HG02970 (cell line): ENCODE measurements around the gene KLHL29.

Experiments used
- ATAC-seq: cut with Tn5 transposase; IDR thresholded peaks from one replicate; pipeline ENCODE4 v1.9.1; 2021; ENCODE audit warnings: mild to moderate bottlenecking, moderate library complexity, moderate number of reproducible peaks; ENCODE audit not compliant: unreplicated experiment, low FRiP score

Gene KLHL29

GRCh38 chr2:23659773-23660172, 274.8 kb downstream of the KLHL29 start:
- no peak for ATAC-seq

DNA sequence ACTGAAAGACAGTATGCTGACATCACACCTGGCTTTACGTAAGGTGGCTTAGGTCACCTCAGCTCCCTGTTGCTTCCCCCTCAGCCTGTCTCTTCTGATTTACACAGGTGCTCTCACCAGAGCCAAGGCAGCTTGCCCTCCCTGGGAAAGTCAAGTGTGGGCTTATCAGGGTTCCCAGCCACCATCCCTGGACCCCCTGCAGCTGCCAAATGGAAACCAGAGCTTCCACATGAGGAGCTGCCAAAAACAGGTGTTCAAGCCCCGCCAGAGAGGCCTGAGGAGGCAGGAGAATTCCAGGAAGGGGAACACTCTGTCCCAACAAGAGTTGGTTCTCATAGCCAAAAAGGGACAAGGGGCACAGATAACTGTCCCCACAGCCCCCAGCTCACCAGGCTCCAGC, 275.3 kb downstream of the KLHL29 start:
- no peak for ATAC-seq

DNA sequence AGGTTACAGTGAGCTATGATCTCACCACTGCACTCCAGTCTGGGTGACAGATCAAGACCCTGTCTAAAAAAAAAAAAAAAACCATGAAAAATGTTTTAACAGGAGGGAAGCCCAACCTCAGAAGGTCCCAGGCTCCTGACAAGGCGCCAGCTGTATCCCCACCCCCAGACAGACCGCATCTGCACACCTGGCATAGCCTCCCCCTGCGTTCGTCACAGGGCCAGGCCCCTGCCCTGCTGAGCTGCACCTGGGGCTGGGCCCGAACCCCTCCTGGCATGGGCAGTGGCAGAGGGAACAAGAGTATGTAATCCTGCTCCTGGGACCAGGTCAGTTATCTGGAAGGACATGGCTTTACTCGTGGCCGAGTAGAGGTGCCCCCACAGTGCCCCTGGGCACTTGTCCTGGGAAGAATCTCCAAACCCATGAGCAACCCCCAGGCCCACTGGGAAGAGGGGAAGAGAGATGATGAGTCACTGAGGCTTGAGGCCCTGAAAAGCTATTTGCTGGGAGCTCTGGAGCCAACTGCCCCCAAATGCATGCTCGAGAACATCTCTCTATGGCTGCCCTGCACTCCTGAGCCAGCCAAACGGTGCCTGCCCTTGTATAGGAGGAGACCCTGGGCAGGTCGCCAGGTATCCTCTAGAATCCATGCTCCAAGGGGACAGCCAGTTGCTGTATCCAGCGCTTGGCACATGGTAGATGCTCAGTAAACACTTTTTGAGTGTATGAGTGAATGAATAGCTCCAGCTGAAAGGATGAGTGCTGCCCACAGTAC, 276.5 kb downstream of the KLHL29 start:
- no peak for ATAC-seq

DNA sequence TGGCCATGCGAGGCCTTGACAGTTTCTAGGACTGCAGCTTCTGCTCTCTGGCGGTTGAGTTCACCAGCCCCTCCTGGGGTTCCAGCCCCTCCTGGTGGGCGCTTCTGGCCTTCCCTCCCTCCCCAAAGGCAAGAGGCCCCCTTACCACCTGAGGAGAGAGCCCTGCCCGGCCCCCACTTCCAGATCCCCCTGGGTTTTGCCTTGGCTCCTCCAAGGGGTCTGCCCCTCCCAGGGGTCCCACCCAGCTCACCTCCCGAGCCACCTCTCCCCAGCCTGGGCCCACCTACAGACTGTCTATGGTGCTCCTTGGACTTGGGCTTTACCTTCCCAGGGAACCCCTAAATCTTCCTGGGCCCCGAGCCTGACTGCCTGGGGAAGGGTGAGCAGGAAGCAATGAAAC, 277.5 kb downstream of the KLHL29 start:
- ATAC-seq = no peak

DNA sequence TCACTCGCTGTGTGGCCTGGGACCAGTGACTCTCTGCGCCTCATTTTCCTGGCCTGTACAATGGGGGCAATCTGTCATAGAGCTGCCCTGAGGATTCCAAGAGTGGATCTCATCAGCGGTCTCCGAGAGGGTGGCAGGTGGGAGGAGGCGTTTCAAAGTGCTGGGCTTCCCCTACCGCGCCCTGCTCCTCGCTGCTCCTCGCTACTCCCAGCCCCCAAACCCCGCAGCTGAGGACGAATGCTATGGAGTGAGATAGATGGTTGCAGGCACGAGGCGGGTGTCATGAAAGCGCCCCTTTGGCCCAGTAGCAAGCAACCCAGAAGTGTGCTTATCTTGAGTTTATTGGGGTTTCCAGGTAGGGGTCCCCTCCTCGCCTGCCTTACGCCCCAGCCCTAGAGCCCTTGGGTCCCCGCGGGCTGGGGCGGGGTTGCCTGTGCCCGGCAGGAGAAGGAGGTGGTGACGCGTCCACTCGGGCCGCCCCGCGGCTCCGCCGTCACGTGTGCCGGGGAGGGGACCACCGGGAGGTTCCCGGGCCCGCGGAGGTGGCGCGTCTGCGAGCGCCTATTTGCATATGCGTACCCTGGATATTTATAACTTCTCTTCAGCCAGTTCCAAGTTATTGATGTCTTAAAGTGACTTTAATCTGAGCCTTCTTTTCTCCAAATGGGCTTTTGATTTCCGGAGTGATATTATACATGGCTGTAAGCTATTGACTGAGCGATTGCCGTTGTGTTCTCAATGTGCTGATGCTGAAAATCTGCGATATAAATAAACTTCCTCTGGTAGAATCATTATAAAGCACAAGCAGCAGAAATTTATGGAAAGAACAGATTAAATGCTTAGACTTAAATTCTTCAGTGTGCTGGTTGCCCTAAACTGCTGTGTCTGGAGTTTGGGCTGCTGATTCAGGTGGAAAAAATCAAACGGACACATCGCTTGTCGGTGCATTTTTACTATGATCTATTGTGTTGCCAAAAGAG, 278.3 kb downstream of the KLHL29 start:
- ATAC-seq = no peak

- no peak for ATAC-seq
Measured at GRCh38 chr2:23664066-23664788, 279.2 kb downstream of the KLHL29 start.

DNA sequence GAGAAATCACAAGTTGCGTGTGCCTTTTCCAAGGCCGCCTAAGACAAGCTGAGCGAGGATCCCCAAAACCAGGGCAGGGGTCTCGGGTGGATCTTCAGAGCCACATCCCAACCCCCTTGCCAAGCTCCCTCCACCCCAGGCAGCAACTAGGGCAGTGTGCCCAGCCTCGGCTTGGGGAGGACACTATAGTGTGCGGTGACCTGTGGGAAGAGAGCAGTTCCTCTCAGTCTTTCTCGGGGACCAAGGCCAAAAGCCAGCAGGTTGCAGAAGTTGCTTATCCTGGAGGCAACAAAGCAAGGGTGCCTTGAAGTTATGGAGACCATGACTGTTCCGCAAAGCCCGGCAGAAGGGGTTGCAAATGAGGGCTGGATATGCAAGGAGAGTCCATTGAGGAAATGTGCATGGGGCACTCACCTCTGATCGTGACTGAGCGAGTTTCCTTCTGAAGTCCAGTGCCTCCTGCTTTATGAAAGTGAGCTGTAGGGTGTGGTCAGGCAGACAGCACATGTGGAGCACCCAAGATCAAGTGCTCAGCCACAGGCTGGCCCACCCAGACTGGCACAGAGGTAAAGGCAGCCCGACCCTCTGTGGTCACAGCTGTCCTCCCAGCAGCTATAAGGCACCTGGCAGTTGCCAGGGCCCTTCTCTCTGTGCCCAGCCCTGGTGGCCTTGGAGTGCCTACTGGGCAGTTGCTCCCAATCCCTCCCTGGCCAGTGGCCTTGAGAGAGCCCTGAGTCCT, 281.4 kb downstream of the KLHL29 start:
- no peak for ATAC-seq

GRCh38 chr2:23666980-23667357, 282.0 kb downstream of the KLHL29 start:
- no peak for ATAC-seq

DNA sequence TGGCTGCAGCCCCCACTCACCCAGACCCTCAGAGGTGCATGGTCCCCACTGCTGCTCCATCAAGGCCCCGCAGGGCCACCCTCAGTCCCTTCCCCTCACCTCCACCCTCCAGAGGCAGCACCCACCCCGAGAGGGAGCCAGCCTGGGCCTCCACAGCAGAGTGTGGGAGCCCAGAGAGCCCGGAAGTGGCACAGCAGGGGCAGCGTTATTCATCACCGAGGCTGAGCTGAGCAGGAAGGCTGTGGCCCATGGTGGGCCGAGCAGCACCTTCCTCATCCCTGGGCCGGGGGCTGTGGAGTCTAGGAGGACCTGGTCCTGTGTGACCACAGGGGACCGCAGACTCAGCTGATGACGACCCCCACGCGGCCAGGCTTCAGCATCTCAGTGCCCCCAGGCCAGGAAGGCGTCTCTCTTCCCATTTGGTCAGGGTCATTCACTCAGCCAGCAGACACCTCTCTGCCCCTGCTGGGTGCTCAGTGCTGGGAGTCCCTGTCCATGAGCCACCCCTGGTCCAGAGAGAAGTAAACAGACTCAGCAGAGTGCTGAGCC, 283.9 kb downstream of the KLHL29 start:
- no peak for ATAC-seq

GRCh38 chr2:23669413-23670244, 284.6 kb downstream of the KLHL29 start:
- ATAC-seq = no peak

- no peak for ATAC-seq
Measured at GRCh38 chr2:23670245-23670592, 285.2 kb downstream of the KLHL29 start.

GRCh38 chr2:23673082-23673481, 288.1 kb downstream of the KLHL29 start:
- no peak for ATAC-seq

DNA sequence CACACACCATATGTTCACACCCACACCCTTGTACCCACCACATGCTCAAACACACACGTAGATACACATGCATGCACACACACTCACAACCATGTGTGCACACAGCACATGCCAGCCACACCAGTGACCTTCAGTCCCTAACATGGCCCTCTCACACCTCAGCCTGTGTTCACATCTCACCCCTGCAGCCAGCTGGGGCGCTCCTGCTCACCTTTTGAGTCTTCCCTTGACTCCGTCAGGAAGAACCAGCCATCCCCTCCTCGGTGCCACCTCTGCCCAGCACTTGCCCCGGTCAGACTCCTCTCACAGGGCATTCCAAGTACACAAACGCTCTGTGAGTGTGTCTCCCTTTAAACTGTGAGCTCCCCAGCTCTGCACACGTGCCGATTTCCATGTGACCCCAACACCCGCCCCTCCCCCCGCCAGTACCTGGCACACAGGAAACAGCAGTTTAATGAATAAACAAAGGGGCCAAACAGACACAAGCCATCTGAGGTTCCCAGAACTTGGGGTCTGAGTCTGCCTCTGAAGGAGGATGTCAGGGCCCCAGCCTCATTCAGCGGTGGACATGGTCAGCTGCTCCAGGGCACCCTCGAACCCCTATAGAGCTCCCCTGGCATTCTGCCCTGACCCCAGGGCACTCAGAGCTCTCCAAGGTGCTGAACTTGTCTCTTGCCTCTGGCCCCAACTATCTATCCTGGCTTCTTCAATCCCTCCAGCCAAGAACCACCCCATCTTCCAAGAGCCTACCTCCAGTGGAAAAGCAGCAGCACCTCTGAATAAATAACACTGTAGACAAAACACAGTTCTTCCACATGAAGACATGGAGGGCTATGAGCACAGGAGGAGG, 289.1 kb downstream of the KLHL29 start:
- ATAC-seq = no peak

GRCh38 chr2:23675506-23675905, 290.5 kb downstream of the KLHL29 start:
- no peak for ATAC-seq

- no peak for ATAC-seq
Measured at GRCh38 chr2:23677836-23678235, 292.9 kb downstream of the KLHL29 start.

DNA sequence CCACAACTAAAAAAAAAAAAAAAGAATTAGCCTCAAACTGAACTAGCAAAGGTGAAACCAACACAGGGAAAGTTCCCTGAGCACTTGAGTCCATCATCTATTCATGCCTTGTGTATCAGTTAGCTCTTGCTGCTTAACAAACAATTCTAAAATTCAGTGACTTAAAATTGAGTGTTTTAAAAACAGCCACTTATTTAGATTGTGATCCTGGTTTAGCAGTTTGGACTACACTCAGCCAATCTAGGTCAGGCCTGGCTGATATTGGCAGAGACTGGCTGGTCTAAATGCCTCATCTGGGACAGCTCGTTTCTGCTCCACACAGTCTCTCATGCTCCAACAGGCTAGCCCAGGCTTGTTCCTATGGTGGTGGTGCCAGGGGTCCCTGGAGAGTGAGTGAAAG, 294.1 kb downstream of the KLHL29 start:
- ATAC-seq = no peak

GRCh38 chr2:23680951-23681350, 296.0 kb downstream of the KLHL29 start:
- ATAC-seq = no peak
